Erythroblast (primary cell): ENCODE data around the gene USP22.
"Not testable (repeated sequence)": the region's sequence is repeated elsewhere in the genome, so short reads cannot be mapped to it uniquely, and the experiment has no call there.

Source experiments
- DNase-seq, 2 experiments: peaks; one replicate each; lab custom pipeline; 2025; lab: John Stamatoyannopoulos, UW
- GATA1 ChIP-seq: IDR thresholded peaks from 2 replicates; pipeline ENCODE4 v1.6.1; 2011; ENCODE audit warnings: low read depth, mild to moderate bottlenecking, control low read depth, low read length, moderate library complexity
- POLR2A ChIP-seq: IDR thresholded peaks from 2 replicates; pipeline ENCODE4 v1.6.1; 2011; ENCODE audit warnings: mild to moderate bottlenecking, low read length

USP22 gene

GRCh38 chr17:20989991-20990855 lies 52.6 kb downstream of the USP22 start:
- no peak for DNase-seq
- TF ChIP-seq POLR2A (no peak), GATA1 (no peak)

- no peak for DNase-seq
- no peak for TF ChIP-seq GATA1
These were observed 53.3 kb downstream of the USP22 start for GRCh38 chr17:20989481-20989880.

- TF ChIP-seq POLR2A (no peak), GATA1 (no peak)
- no peak for DNase-seq
These were observed 53.9 kb downstream of the USP22 start for GRCh38 chr17:20988896-20989295.

- no peak for TF ChIP-seq GATA1
- no peak for TF ChIP-seq POLR2A
- DNase-seq = no peak
These were observed 54.7 kb downstream of the USP22 start for GRCh38 chr17:20988001-20988636.

- DNase-seq = no peak
- TF ChIP-seq GATA1 = no peak
These were observed 55.3 kb downstream of the USP22 start for GRCh38 chr17:20987511-20987910.

GRCh38 chr17:20986767-20987510 lies 55.9 kb downstream of the USP22 start:
- TF ChIP-seq POLR2A (no peak), GATA1 (no peak)
- no peak for DNase-seq

- TF ChIP-seq POLR2A (no peak), GATA1 (no peak)
- no peak for DNase-seq
These were observed 59.5 kb downstream of the USP22 start for GRCh38 chr17:20983359-20983637.

GRCh38 chr17:20982589-20983358 lies 60.0 kb downstream of the USP22 start:
- TF ChIP-seq GATA1 (no peak), POLR2A (no peak)
- no peak for DNase-seq

GRCh38 chr17:20981046-20981920 lies 61.5 kb downstream of the USP22 start:
- TF ChIP-seq GATA1 = no peak
- TF ChIP-seq POLR2A = no peak
- DNase-seq = no peak

GRCh38 chr17:20979792-20980083 lies 63.1 kb downstream of the USP22 start:
- TF ChIP-seq GATA1 = no peak
- no peak for TF ChIP-seq POLR2A
- no peak for DNase-seq

- DNase-seq = not testable (repeated sequence)
These were observed 63.6 kb downstream of the USP22 start for GRCh38 chr17:20979007-20979791.

GRCh38 chr17:20977609-20978253 lies 65.1 kb downstream of the USP22 start:
- DNase-seq = not testable (repeated sequence)
